K562 (cell line): ENCODE data around the gene MOB3B. TPM values are rescaled to one million over a fixed set of nuclear protein-coding genes. Genes with fewer than 3 reads are reported as not detected.
A peak's percentile ranks its signal among the peaks of the same experiment; 100 is the strongest.

Experiments
- EP400 ChIP-seq: fragments of 450-650 bp; IDR thresholded peaks from 2 replicates; pipeline ENCODE4 v1.6.1; 2017; ENCODE audit warnings: antibody characterized with exemption, mild to moderate bottlenecking, moderate library complexity
- HMG20A ChIP-seq: fragments of 450-650 bp; formaldehyde crosslinking; conservative IDR thresholded peaks from 2 replicates; pipeline ENCODE4 v1.4.0; 2020; ENCODE audit warnings: mild to moderate bottlenecking, mixed read lengths
- JUND ChIP-seq, 2 experiments: IDR thresholded peaks; 2 replicates in 1 of 2; 3 replicates in 1 of 2; pipeline ENCODE4 v1.6.1; 2011; ENCODE audit warnings: borderline replicate concordance in 2 of 2, low read depth in 2 of 2, low read length in 2 of 2, improper control_type of control experiment in 1 of 2, missing biosample characterization in 1 of 2, missing genetic modification characterization in 1 of 2, missing genetic modification reagents in 1 of 2
- KDM4B ChIP-seq, 2 experiments: fragments of 450-650 bp in 1 of 2; sonication (generic) in 1 of 2; IDR thresholded peaks; 2 replicates each; pipeline ENCODE4 v1.6.1; 2016 to 2017; ENCODE audit warnings: borderline replicate concordance in 2 of 2, antibody characterized with exemption in 1 of 2, low read depth in 1 of 2, mild to moderate bottlenecking in 1 of 2
- KLF1 ChIP-seq: fragments of 450-650 bp; IDR thresholded peaks from 2 replicates; pipeline ENCODE4 v1.6.1; 2016; ENCODE audit warnings: missing genetic modification characterization, missing compliant biosample characterization
- NR2F6 ChIP-seq: fragments of 450-650 bp; formaldehyde crosslinking; IDR thresholded peaks from 2 replicates; pipeline ENCODE4 v1.4.0; 2020; ENCODE audit warnings: mild to moderate bottlenecking
- NUFIP1 ChIP-seq: fragments of 450-650 bp; IDR thresholded peaks from 2 replicates; pipeline ENCODE4 v1.6.1; 2018; ENCODE audit not compliant: partially characterized antibody
- PHF21A ChIP-seq: fragments of 450-650 bp; IDR thresholded peaks from 2 replicates; pipeline ENCODE4 v1.6.1; 2017; ENCODE audit warnings: low read depth, borderline replicate concordance
- SNRNP70 ChIP-seq: fragments of 200-400 bp; formaldehyde crosslinking; optimal IDR thresholded peaks from 2 replicates; pipeline ENCODE3; 2017; ENCODE audit warnings: low read depth, low read length
- ZBTB17 ChIP-seq: fragments of 450-650 bp; formaldehyde crosslinking; IDR thresholded peaks from 2 replicates; pipeline ENCODE4 v1.4.0; 2020; ENCODE audit warnings: mild to moderate bottlenecking
- ZNF12 ChIP-seq: sonication (generic); formaldehyde crosslinking; IDR thresholded peaks from 2 replicates; pipeline ENCODE4 v1.4.0; 2020; ENCODE audit warnings: mild to moderate bottlenecking, missing genetic modification reagents
- polyA plus RNA-seq, 8 experiments: library from polyadenylated mRNA; depleted of rRNA in 4 of 8; stranded (reverse) in 5 of 8; unstranded in 3 of 8; fragments of >200 nt; fragmentation: Nextera tagmentation in 2 of 8; fragmentation: Illumina TruSeq in 1 of 8; extraction: Ambion mirVana in 2 of 8; extraction: Trizol in 1 of 8; gene quantifications; 2 replicates each; pipeline versions ENCODE4 v1.2.1 to v1.2.3, GENCODE V29; 2011 to 2014; ENCODE audit warnings: inconsistent platforms in 1 of 8, missing spikeins in 1 of 8
- total RNA-seq, 7 experiments: library from RNA; depleted of rRNA in 6 of 7; stranded (reverse); fragments of >200 nt in 6 of 7; fragmentation: Illumina TruSeq in 2 of 7; extraction: Trizol in 2 of 7; gene quantifications; 2 replicates each; pipeline versions ENCODE4 v1.2.1 to v1.2.3, GENCODE V29; 2011 to 2021; ENCODE audit warnings: low replicate concordance in 1 of 7
- TF ChIP-seq, protein P1 (sequence below): fragments of 450-650 bp; IDR thresholded peaks from 2 replicates; pipeline ENCODE4 v1.6.1; 2016; ENCODE audit warnings: mild to moderate bottlenecking, moderate library complexity
- TF ChIP-seq, protein P2 (sequence below): fragments of 250-450 bp; sonication (Bioruptor Pico); IDR thresholded peaks from 2 replicates; pipeline ENCODE4 v1.5.0; 2020; ENCODE audit warnings: mild to moderate bottlenecking, borderline replicate concordance

Gene MOB3B
- total and polyA plus RNA-seq, 9 of the 15 experiments (the other 6 are each of a cell fraction or from before 2014, with no cell fraction given): 3.6 to 12.8 (median 7.2) TPM

DNA sequence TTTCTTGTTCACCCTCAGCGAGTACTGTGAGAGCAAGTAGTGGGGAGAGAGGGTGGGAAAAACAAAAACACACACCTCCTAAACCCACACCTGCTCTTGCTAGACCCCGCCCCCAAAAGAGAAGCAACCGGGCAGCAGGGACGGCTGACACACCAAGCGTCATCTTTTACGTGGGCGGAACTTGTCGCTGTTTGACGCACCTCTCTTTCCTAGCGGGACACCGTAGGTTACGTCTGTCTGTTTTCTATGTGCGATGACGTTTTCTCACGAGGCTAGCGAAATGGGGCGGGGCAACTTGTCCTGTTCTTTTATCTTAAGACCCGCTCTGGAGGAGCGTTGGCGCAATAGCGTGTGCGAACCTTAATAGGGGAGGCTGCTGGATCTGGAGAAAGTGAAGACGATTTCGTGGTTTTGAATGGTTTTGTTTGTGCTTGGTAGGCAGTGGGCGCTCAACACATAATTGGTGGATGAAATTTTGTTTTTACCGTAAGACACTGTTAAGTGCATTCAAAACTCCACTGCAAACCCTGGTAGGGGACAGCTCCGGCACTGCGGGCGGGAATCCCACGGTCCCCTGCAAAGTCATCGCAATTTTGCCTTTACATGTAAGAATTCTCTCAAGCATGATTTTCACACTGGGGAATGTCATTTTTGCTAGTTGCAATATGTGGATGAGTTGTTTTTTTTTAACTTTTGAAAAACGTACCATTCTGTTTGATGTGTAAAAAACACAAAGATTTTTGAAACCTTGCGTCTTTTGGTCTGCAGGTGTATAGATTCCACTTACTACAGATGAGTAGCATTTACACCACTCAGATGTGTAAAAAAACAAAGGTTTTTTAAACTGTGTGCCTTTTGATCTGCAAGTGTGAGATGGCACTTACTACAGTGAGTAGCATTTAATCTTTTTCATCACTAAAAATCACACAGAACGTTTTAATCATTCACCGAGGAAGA is 44.3 kb upstream of the MOB3B start (continued):
- TF ChIP-seq, protein P1, sequence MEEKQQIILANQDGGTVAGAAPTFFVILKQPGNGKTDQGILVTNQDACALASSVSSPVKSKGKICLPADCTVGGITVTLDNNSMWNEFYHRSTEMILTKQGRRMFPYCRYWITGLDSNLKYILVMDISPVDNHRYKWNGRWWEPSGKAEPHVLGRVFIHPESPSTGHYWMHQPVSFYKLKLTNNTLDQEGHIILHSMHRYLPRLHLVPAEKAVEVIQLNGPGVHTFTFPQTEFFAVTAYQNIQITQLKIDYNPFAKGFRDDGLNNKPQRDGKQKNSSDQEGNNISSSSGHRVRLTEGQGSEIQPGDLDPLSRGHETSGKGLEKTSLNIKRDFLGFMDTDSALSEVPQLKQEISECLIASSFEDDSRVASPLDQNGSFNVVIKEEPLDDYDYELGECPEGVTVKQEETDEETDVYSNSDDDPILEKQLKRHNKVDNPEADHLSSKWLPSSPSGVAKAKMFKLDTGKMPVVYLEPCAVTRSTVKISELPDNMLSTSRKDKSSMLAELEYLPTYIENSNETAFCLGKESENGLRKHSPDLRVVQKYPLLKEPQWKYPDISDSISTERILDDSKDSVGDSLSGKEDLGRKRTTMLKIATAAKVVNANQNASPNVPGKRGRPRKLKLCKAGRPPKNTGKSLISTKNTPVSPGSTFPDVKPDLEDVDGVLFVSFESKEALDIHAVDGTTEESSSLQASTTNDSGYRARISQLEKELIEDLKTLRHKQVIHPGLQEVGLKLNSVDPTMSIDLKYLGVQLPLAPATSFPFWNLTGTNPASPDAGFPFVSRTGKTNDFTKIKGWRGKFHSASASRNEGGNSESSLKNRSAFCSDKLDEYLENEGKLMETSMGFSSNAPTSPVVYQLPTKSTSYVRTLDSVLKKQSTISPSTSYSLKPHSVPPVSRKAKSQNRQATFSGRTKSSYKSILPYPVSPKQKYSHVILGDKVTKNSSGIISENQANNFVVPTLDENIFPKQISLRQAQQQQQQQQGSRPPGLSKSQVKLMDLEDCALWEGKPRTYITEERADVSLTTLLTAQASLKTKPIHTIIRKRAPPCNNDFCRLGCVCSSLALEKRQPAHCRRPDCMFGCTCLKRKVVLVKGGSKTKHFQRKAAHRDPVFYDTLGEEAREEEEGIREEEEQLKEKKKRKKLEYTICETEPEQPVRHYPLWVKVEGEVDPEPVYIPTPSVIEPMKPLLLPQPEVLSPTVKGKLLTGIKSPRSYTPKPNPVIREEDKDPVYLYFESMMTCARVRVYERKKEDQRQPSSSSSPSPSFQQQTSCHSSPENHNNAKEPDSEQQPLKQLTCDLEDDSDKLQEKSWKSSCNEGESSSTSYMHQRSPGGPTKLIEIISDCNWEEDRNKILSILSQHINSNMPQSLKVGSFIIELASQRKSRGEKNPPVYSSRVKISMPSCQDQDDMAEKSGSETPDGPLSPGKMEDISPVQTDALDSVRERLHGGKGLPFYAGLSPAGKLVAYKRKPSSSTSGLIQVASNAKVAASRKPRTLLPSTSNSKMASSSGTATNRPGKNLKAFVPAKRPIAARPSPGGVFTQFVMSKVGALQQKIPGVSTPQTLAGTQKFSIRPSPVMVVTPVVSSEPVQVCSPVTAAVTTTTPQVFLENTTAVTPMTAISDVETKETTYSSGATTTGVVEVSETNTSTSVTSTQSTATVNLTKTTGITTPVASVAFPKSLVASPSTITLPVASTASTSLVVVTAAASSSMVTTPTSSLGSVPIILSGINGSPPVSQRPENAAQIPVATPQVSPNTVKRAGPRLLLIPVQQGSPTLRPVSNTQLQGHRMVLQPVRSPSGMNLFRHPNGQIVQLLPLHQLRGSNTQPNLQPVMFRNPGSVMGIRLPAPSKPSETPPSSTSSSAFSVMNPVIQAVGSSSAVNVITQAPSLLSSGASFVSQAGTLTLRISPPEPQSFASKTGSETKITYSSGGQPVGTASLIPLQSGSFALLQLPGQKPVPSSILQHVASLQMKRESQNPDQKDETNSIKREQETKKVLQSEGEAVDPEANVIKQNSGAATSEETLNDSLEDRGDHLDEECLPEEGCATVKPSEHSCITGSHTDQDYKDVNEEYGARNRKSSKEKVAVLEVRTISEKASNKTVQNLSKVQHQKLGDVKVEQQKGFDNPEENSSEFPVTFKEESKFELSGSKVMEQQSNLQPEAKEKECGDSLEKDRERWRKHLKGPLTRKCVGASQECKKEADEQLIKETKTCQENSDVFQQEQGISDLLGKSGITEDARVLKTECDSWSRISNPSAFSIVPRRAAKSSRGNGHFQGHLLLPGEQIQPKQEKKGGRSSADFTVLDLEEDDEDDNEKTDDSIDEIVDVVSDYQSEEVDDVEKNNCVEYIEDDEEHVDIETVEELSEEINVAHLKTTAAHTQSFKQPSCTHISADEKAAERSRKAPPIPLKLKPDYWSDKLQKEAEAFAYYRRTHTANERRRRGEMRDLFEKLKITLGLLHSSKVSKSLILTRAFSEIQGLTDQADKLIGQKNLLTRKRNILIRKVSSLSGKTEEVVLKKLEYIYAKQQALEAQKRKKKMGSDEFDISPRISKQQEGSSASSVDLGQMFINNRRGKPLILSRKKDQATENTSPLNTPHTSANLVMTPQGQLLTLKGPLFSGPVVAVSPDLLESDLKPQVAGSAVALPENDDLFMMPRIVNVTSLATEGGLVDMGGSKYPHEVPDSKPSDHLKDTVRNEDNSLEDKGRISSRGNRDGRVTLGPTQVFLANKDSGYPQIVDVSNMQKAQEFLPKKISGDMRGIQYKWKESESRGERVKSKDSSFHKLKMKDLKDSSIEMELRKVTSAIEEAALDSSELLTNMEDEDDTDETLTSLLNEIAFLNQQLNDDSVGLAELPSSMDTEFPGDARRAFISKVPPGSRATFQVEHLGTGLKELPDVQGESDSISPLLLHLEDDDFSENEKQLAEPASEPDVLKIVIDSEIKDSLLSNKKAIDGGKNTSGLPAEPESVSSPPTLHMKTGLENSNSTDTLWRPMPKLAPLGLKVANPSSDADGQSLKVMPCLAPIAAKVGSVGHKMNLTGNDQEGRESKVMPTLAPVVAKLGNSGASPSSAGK: peak; percentile 68
- TF ChIP-seq KLF1: no peak
- TF ChIP-seq KDM4B (IDR thresholded peaks at IDR 0.05; ENCODE audit: borderline replicate concordance in 2 of 2, low read depth in 1 of 2): no peak
- no peak for TF ChIP-seq NR2F6
- peak; percentile 67 for TF ChIP-seq JUND (IDR thresholded peaks at IDR 0.05; ENCODE audit: borderline replicate concordance, low read depth, low read length)
- peak; percentile 24; the same call in 1 of the 3 replicates for TF ChIP-seq JUND (tag; IDR thresholded peaks at IDR 0.05; ENCODE audit: borderline replicate concordance, low read depth, low read length)
- no peak for TF ChIP-seq ZBTB17 (CRISPR knock-in tag)
- TF ChIP-seq PHF21A: no peak
- no peak for TF ChIP-seq ZNF12
- TF ChIP-seq HMG20A (CRISPR knock-in tag): no peak
- TF ChIP-seq, protein P2, sequence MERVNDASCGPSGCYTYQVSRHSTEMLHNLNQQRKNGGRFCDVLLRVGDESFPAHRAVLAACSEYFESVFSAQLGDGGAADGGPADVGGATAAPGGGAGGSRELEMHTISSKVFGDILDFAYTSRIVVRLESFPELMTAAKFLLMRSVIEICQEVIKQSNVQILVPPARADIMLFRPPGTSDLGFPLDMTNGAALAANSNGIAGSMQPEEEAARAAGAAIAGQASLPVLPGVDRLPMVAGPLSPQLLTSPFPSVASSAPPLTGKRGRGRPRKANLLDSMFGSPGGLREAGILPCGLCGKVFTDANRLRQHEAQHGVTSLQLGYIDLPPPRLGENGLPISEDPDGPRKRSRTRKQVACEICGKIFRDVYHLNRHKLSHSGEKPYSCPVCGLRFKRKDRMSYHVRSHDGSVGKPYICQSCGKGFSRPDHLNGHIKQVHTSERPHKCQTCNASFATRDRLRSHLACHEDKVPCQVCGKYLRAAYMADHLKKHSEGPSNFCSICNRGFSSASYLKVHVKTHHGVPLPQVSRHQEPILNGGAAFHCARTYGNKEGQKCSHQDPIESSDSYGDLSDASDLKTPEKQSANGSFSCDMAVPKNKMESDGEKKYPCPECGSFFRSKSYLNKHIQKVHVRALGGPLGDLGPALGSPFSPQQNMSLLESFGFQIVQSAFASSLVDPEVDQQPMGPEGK (CRISPR knock-in tag): no peak
- TF ChIP-seq NUFIP1: no peak
- TF ChIP-seq SNRNP70: no peak
- TF ChIP-seq EP400: peak; percentile 67
